Stimulated activated CD8-positive, alpha-beta memory T cell treated with anti-CD3 and anti-CD28 coated beads, Interleukin-7, amount 100 ng/mL, for 4 hours (primary cell): ENCODE results near the gene CSMD2.

Source experiments
- DNase-seq, 2 donors: peaks; one replicate each; pipeline ENCODE4 v3.0.0-alpha.2; 2020; ENCODE audit warnings: low read depth in 2 of 2

CSMD2 gene

GRCh38 chr1:33716976-33717688 is 447.9 kb downstream of the CSMD2 start:
- no peak for DNase-seq

GRCh38 chr1:33715195-33715811 is 449.7 kb downstream of the CSMD2 start:
- DNase-seq: no peak

GRCh38 chr1:33714421-33714820 is 450.6 kb downstream of the CSMD2 start:
- no peak for DNase-seq

GRCh38 chr1:33713058-33713877 is 451.8 kb downstream of the CSMD2 start:
- no peak for DNase-seq

- no peak for DNase-seq
These were observed 452.8 kb downstream of the CSMD2 start for GRCh38 chr1:33712186-33712585.

GRCh38 chr1:33711511-33711910 is 453.5 kb downstream of the CSMD2 start:
- DNase-seq: no peak

GRCh38 chr1:33710967-33711366 is 454.1 kb downstream of the CSMD2 start:
- no peak for DNase-seq

- no peak for DNase-seq
These were observed 455.0 kb downstream of the CSMD2 start for GRCh38 chr1:33709783-33710718.

DNA sequence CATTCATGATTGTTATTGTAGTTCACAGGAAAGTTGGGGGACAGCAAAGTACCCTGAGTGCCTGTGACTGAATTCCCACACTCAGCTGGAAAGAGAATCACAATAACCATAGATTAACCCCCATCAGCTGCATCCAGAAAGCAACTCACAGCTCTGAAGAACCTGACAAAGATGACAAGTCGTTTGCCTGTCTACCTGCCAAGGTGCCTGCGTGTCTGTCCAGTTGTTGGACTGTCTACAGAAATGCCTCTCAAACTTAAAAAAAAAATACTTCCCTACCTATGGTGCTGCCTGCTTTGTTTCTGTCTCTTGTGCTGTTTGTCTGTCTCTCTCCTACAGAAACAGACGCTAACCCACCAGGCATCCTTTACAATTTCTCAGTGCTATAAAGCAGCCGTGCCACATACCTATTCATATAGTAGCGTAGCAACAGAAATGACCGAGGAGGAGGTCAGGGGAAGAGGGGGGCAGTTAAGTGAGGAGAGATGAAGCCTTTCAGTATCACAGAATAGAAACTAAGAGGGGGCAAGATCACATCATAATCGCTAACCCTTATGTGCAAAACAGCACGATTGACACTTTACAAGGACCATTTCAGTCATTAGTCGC is 455.8 kb downstream of the CSMD2 start:
- DNase-seq: no peak

GRCh38 chr1:33706634-33707255 is 458.3 kb downstream of the CSMD2 start:
- no peak for DNase-seq

- no peak for DNase-seq
These were observed 461.6 kb downstream of the CSMD2 start for GRCh38 chr1:33703464-33703863.

DNA sequence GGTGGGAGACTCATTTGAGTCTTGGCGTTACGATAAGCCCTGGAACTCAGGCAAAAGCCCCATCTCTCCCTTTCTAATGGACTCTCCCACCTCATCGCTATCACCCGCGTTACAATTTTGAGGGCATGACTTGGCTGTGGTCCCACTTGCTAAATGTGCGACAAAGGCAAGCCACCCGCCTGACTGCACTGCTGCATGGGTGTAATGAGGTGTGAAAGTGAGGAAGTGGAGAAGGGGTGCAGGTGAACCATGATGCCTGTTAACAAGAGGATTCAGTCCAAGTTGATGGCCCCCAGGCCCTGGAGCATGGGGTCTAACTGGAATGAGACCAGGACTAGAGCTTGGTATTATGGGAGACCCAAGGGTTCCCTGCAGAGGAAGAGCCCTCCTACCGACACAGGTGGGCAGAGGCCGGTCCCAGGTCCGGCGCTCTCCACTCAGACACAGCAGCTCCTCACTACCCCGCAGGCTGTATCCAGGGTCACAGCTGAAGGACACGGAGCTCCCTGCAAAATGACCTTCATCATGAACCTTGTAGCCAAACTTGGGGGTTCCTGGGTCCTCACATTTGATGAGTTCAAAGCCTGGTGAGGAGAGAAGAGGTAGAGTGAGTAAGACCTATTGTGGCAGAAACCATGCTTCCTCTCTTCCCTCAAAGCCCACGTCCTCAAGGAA is 466.5 kb downstream of the CSMD2 start:
- DNase-seq: no peak

GRCh38 chr1:33697816-33698215 is 467.2 kb downstream of the CSMD2 start:
- no peak for DNase-seq

GRCh38 chr1:33696962-33697361 is 468.1 kb downstream of the CSMD2 start:
- DNase-seq: no peak

GRCh38 chr1:33696311-33696710 is 468.7 kb downstream of the CSMD2 start:
- no peak for DNase-seq

DNA sequence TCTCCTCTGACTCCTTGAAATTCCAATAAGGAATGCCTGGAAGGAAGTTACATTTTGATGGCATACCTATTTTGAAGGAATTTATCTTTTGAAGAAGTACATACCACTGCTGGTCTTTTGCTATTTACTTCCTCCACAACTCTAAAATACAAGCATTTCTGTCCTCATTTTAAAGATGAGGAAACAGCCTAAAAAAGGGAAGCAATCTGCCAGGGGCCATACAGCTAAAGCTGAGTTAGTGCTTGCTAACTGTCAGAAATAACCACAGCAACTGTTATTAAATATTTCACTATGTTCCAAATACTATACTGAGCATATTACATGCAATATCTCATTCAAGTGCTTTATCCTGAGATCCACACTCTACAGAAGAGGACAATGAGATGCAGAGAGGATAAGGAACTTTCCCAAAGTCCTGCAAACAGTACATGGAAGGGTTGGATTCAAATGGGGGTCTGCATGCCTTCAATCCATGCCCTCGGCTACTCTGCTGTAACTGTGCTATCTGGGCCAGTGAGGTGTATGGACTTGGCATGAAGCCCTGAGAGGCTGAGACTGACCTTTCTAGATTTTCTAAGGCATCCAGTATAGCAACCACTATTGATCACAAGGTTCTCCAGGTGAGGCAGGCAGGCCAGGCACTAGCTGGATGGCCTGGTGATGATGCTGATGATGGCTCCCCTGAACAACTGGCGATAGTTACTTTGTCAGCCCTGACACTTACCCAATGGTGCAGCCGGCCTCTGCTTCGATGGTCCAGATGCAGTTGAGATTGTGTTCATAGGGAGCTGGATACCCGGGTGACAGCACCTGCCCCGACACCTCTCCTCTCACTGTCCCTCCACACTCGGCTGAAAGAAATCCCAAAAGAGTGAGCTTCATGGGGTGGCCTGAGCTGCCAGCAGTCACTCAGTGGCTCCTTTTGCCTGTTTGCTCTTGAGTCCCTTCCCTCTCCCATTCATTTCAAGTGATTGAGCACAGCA is 472.5 kb downstream of the CSMD2 start:
- DNase-seq: no peak

GRCh38 chr1:33687000-33687399 is 478.0 kb downstream of the CSMD2 start:
- DNase-seq: no peak

DNA sequence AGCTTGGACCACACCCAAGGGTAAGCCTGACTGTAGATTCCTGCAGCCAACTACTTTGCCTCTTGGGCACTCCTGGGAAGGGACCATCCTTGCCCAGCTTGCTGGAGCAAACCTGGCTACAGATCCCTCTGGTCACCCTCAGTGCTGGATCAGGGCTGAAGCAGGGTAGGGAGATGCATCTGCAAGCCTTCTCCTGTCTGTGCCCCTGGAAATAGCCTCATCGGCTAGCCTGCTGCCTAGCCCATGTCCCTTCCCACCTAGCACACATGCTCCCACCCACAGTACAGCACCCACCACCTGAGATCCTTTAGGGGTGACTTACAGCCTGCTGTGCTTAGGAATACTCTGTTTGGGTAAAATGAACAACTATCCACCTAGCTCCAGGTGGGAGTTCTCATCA is 478.5 kb downstream of the CSMD2 start:
- DNase-seq: no peak

GRCh38 chr1:33685256-33685655 is 479.8 kb downstream of the CSMD2 start:
- no peak for DNase-seq
